HG03439 (cell line): ENCODE results near the gene CYGB.

Experiments
- ATAC-seq: cut with Tn5 transposase; IDR thresholded peaks from one replicate; pipeline ENCODE4 v1.9.1; 2021; ENCODE audit warnings: mild to moderate bottlenecking, moderate library complexity; ENCODE audit not compliant: unreplicated experiment

Gene CYGB

DNA sequence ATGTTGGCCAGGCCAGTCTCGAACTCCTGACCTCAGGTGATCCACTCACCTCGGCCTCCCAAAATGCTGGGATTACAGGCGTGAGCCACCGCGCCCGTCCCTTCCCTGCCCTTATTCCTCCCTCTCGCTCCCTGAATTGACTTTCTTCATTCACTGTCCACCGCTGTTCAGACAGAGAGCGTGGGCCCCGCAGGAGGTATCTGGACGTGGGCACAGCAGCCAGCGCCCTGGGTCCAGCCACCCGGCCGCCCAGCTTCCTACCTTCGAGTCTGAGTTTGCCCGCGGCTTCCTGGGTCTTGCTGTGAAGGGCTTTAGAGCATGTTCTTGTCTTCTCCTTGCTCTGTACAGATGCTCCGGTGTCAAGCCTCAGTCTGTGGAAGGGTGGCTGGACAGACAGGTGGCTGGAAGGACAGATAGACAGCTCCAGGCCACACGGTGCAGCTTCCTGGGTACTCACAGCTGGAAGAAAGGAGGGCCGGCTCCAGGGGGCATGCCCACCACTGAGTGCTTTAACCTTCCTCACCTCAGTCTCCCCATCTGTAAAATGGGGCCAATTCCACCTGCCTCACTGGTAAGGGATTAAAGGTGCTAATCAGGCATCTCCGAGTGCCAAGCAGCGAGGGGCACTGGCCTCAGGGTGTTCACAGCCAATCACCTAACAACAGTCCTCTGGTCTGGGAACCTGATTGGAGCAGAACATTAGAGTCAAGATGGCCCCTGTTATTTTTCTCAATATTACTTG is 49.9 kb downstream of the CYGB start:
- no peak for ATAC-seq

- no peak for ATAC-seq
Observed at GRCh38 chr17:76485569-76485968, 51.9 kb downstream of the CYGB start.

- no peak for ATAC-seq
Observed at GRCh38 chr17:76484228-76484725, 53.2 kb downstream of the CYGB start.

- peak; percentile 53 for ATAC-seq
Observed at GRCh38 chr17:76481071-76481655, 56.3 kb downstream of the CYGB start.

DNA sequence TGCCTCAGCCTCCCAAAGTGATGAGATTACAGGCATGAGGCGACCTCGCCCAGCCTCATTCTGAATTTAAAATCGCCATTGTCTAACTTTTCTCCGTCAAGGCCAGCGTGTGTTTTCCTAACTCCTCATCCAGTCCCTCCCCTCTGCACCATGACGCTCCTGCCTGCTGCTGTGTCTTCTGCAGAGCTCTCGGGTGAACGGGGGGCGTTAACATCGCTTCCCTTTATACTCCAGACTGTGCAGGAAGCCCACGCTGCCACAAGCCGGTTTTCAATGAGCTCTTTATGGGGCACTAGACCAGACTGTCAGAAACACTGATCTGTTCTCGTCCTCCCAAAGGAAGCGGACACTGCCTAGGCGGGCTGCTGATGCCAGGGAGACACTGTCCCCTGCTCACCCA is 56.9 kb downstream of the CYGB start:
- ATAC-seq, result peak; percentile 2

DNA sequence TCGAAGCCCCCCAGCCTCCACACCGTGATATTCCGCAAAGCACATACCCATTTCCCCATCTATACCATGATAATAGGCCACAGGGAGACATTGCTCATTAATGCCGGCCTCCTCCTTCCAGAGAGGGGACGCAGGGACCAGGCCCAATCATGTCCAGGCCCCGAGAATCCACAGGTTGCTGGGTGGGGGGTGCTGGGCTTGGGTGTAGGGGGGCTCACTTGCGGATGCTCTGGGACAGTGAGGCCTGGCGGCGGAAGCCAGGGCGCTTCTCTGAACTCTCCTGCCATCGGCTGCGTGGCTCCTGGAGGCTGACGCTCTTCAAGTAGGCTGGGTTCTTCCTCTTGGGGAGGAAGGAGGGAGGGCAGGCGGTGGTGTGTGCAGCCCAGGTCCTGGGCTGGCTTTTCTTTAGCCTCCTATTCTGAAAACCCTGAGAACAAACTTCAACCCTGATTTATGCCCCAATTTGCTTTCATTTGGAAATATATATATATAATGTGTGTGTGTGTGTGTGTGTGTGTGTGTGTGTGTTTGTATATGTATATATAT is 57.9 kb downstream of the CYGB start:
- ATAC-seq, result no peak

- ATAC-seq, result no peak
Observed at GRCh38 chr17:76478730-76479514, 58.6 kb downstream of the CYGB start.

DNA sequence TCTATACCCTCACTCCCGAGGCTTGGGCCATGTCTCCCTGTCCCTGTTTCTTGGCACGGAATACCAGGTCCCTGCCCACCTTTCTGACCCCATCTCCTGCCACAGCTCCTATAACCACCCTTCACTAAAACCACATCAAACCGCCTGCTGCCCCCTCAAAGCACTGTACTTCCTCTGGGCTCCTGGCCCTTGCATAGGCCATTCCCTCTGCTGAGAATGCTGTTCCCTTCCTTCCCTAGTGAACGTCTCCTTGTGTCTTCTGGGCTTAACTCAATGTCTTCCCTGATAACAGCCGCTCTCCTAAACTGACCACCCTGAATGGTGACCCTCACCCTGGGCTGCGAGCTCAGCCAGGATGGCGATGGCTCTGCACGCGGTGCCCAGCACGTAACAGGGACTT is 59.4 kb downstream of the CYGB start:
- no peak for ATAC-seq

DNA sequence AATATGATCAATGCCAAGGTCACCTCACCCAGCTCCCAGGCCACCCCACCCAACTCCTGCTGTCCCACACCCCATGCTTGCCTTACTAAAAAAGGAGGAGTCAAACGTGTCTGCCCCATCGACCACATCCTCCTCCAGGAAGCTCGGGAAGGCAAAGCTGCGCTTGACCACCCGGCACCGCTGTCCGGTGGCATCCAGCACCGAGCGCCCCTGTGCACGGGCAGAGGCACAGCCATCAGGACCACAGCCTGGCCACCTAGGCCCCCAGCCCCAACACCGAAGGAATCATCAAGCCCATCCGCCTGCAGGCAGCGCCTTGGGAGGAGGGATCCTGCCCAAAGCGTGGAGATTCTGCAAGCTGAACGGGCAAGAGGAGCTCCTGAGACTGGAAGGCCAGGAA is 59.9 kb downstream of the CYGB start:
- ATAC-seq, result no peak
